OCI-LY1 (cell line): Measurements from ENCODE around the gene AK2.

ENCODE experiments used
- EZH2 ChIP-seq: fragments of 200-600 bp; sonication (generic), shearing (Covaris generic); IDR thresholded peaks from 2 replicates; pipeline ENCODE4 v1.8.0; 2017; ENCODE audit warnings: borderline replicate concordance, mixed run types, mild to moderate bottlenecking, antibody characterized with exemption, low read length, moderate library complexity, mixed read lengths
- TF ChIP-seq, protein P1 (sequence below): fragments of 200-600 bp; sonication (generic), shearing (Covaris generic); IDR thresholded peaks from 2 replicates; pipeline ENCODE4 v1.5.1; 2017; ENCODE audit warnings: mild to moderate bottlenecking, antibody characterized with exemption, low read length, moderate library complexity, mixed read lengths

GRCh38 chr1:33036526-33037503, at the start of gene AK2:
- TF ChIP-seq, protein P1, sequence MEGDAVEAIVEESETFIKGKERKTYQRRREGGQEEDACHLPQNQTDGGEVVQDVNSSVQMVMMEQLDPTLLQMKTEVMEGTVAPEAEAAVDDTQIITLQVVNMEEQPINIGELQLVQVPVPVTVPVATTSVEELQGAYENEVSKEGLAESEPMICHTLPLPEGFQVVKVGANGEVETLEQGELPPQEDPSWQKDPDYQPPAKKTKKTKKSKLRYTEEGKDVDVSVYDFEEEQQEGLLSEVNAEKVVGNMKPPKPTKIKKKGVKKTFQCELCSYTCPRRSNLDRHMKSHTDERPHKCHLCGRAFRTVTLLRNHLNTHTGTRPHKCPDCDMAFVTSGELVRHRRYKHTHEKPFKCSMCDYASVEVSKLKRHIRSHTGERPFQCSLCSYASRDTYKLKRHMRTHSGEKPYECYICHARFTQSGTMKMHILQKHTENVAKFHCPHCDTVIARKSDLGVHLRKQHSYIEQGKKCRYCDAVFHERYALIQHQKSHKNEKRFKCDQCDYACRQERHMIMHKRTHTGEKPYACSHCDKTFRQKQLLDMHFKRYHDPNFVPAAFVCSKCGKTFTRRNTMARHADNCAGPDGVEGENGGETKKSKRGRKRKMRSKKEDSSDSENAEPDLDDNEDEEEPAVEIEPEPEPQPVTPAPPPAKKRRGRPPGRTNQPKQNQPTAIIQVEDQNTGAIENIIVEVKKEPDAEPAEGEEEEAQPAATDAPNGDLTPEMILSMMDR = no peak
- TF ChIP-seq EZH2 = no peak
